NCI-H1436 treated with DMSO at 0.1 percent for 48 hours (cell line): Measurements from ENCODE around the gene GTF2H1.
"Not testable (repeated sequence)": the region's sequence is repeated elsewhere in the genome, so short reads cannot be mapped to it uniquely, and the experiment has no call there.

ENCODE experiments used
- DNase-seq: peaks from one replicate; lab custom pipeline; 2025; lab: John Stamatoyannopoulos, UW

GTF2H1 gene

GRCh38 chr11:18375941-18376340 lies 53.6 kb downstream of the GTF2H1 start:
- DNase-seq: no peak

- DNase-seq: no peak
These were observed 56.8 kb downstream of the GTF2H1 start for GRCh38 chr11:18379201-18379600.

GRCh38 chr11:18383388-18384156 lies 61.2 kb downstream of the GTF2H1 start:
- DNase-seq: no peak

- no peak for DNase-seq
These were observed 61.8 kb downstream of the GTF2H1 start for GRCh38 chr11:18384157-18384641.

- DNase-seq: no peak
These were observed 67.7 kb downstream of the GTF2H1 start for GRCh38 chr11:18390088-18390487.

GRCh38 chr11:18392434-18393321 lies 70.3 kb downstream of the GTF2H1 start:
- no peak for DNase-seq

- DNase-seq: no peak
These were observed 71.4 kb downstream of the GTF2H1 start for GRCh38 chr11:18393581-18394274.

GRCh38 chr11:18394275-18394927 lies 72.0 kb downstream of the GTF2H1 start, which contains the start of gene LDHA:
LDHA (plus strand) TSS chr11:18394563; CDS start chr11:18396843, 2,280 bp downstream.
- peak; percentile 78 for DNase-seq

- DNase-seq: no peak
These were observed 72.8 kb downstream of the GTF2H1 start for GRCh38 chr11:18394928-18395734.

- peak; percentile 95 for DNase-seq
These were observed 73.6 kb downstream of the GTF2H1 start for GRCh38 chr11:18395735-18396504.

GRCh38 chr11:18397921-18398320 lies 75.6 kb downstream of the GTF2H1 start:
- no peak for DNase-seq

GRCh38 chr11:18401077-18401476 lies 78.7 kb downstream of the GTF2H1 start:
- not testable (repeated sequence) for DNase-seq

GRCh38 chr11:18404062-18404461 lies 81.7 kb downstream of the GTF2H1 start:
- DNase-seq: no peak

GRCh38 chr11:18407400-18407799 lies 85.0 kb downstream of the GTF2H1 start:
- DNase-seq: not testable (repeated sequence)

GRCh38 chr11:18408558-18409291 lies 86.4 kb downstream of the GTF2H1 start:
- DNase-seq: no peak

GRCh38 chr11:18416459-18416858 lies 94.1 kb downstream of the GTF2H1 start:
- DNase-seq: no peak
